Smooth muscle cell (in vitro differentiated cells): ENCODE data around the gene TRIM2. TPM values are rescaled to one million over a fixed set of nuclear protein-coding genes. Genes with fewer than 3 reads are reported as not detected.

ENCODE experiments used
- DNase-seq: peaks from one replicate; lab custom pipeline; 2025; ENCODE audit not compliant: unreplicated experiment; lab: John Stamatoyannopoulos, UW
- H2AFZ ChIP-seq: fragments of 200-600 bp; sonication (generic); 2 replicates; pipeline ENCODE4 v1.6.0; 2016; ENCODE audit warnings: antibody characterized with exemption, low read depth, mild to moderate bottlenecking
- H3F3A ChIP-seq: fragments of 200-600 bp; sonication (generic); 2 replicates; pipeline ENCODE4 v1.6.0; 2017; ENCODE audit warnings: antibody characterized with exemption, low read depth
- H3K27ac ChIP-seq: fragments of 200-600 bp; sonication (generic); 2 replicates; pipeline ENCODE4 v1.5.1; 2016; ENCODE audit warnings: low read depth, mild to moderate bottlenecking
- H3K27me3 ChIP-seq: fragments of 200-600 bp; sonication (generic); 2 replicates; pipeline ENCODE4 v1.6.1; 2016; ENCODE audit warnings: low read depth, mild to moderate bottlenecking
- H3K36me3 ChIP-seq: fragments of 200-600 bp; sonication (generic); 2 replicates; pipeline ENCODE4 v1.5.1; 2016; ENCODE audit warnings: low read depth
- H3K4me1 ChIP-seq: fragments of 200-600 bp; sonication (generic); 2 replicates; pipeline ENCODE4 v1.5.1; 2016; ENCODE audit warnings: low read depth
- H3K4me2 ChIP-seq: fragments of 200-600 bp; sonication (generic); 2 replicates; pipeline ENCODE4 v1.6.0; 2016; ENCODE audit warnings: mild to moderate bottlenecking
- H3K4me3 ChIP-seq: fragments of 200-600 bp; sonication (generic); 2 replicates; pipeline ENCODE4 v1.5.1; 2016; ENCODE audit warnings: mild to moderate bottlenecking
- H3K79me2 ChIP-seq: fragments of 200-600 bp; sonication (generic); 2 replicates; pipeline ENCODE4 v1.6.0; 2016; ENCODE audit warnings: low read depth, mild to moderate bottlenecking
- H3K9ac ChIP-seq: fragments of 200-600 bp; sonication (generic); 2 replicates; pipeline ENCODE4 v1.6.0; 2016; ENCODE audit warnings: low read depth
- H3K9me3 ChIP-seq: fragments of 200-600 bp; sonication (generic); replicated peaks from 2 replicates; pipeline ENCODE4 v1.5.1; 2016; ENCODE audit warnings: low read depth
- H4K20me1 ChIP-seq: fragments of 200-600 bp; sonication (generic); 2 replicates; pipeline ENCODE4 v1.6.0; 2016; ENCODE audit warnings: low read depth
- WGBS: methylation state at CpG from one replicate; pipeline ENCODE4 v1.1.7; 2016; ENCODE audit warnings: low lambda C conversion rate; 5-methylcytosine and 5-hydroxymethylcytosine counted together
- polyA plus RNA-seq: library from polyadenylated mRNA; unstranded; fragments of >200 nt; fragmentation: Nextera tagmentation; extraction: Ambion mirVana; gene quantifications from 2 replicates; pipeline ENCODE4 v1.2.1, GENCODE V29; 2016
- total RNA-seq: library from RNA; depleted of rRNA; stranded (reverse); fragments of >200 nt; gene quantifications from 2 replicates; pipeline ENCODE4 v1.2.3, GENCODE V29; 2014
- TF ChIP-seq, protein P1 (sequence below): fragments of 200-600 bp; sonication (generic); IDR thresholded peaks from 2 replicates; pipeline ENCODE4 v1.5.1; 2017; ENCODE audit warnings: borderline replicate concordance, mild to moderate bottlenecking, antibody characterized with exemption; ENCODE audit not compliant: insufficient read depth, poor library complexity, severe bottlenecking

The TRIM2 gene
- total and polyA plus RNA-seq, 2 experiments from 2014 or later, result 9.1 to 33.4 TPM

DNA sequence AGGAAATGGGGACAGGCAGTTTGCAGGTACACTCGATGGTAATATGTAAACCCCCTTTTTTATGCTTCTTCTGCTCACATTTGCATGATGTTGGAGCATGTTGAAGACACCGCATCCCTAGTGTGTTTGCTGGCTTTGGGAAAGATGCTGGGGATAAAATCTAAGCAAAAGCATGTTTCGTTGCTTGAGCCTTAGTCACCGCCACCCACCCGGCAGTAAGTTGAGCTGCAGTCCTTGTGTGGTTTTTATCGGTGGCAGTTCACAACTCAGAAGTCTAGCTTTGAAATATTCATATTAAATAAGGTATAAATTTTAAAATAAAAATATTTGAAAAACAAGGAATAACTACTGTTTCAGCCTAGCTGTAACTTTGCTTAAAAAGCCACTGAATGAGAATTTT, 118.5 kb downstream of the TRIM2 start:
- no peak overlapping the region for H2AFZ ChIP-seq
- H3K79me2 ChIP-seq, result no peaks in the 10 kb centered on the region
- H3K27me3 ChIP-seq, result no peaks in the 10 kb centered on the region
- TF ChIP-seq, protein P1, sequence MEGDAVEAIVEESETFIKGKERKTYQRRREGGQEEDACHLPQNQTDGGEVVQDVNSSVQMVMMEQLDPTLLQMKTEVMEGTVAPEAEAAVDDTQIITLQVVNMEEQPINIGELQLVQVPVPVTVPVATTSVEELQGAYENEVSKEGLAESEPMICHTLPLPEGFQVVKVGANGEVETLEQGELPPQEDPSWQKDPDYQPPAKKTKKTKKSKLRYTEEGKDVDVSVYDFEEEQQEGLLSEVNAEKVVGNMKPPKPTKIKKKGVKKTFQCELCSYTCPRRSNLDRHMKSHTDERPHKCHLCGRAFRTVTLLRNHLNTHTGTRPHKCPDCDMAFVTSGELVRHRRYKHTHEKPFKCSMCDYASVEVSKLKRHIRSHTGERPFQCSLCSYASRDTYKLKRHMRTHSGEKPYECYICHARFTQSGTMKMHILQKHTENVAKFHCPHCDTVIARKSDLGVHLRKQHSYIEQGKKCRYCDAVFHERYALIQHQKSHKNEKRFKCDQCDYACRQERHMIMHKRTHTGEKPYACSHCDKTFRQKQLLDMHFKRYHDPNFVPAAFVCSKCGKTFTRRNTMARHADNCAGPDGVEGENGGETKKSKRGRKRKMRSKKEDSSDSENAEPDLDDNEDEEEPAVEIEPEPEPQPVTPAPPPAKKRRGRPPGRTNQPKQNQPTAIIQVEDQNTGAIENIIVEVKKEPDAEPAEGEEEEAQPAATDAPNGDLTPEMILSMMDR, result no peak
- peaks cover 2% of the 10 kb centered on the region for H3K36me3 ChIP-seq
- H3F3A ChIP-seq, result no peaks in the 10 kb centered on the region
- H3K9me3 ChIP-seq, result no peaks in the 10 kb centered on the region
- no peak overlapping the region for H3K9ac ChIP-seq
- no peak overlapping the region for H3K4me3 ChIP-seq
- H3K4me1 ChIP-seq, result no peaks in the 10 kb centered on the region
- H3K4me2 ChIP-seq, result no peak overlapping the region
- no peak for DNase-seq
- no peak overlapping the region for H3K27ac ChIP-seq
- 44% methylated on average over 6 of the region's 6 CpGs for WGBS
- H4K20me1 ChIP-seq, result peaks cover 3% of the 10 kb centered on the region

DNA sequence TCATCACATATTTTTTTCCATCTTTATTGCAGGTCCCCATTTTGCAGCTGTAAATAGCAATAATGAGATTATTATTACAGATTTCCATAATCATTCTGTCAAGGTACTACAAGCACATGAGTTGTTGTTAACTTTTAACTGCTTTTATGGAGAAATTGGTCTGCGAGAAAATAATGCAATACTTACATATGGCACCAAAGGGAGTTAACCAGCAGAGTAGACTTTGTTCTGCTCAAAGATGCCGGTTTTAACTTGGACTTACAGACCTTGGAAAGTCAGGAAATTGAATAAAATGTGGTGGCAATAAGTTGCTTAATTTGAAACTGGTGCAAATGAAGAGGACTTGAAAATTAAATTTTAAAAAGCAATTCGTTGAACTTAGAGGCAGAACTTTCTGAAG, 119.8 kb downstream of the TRIM2 start:
- no peak overlapping the region for H3K9ac ChIP-seq
- H4K20me1 ChIP-seq, result peaks cover 3% of the 10 kb centered on the region
- no peaks in the 10 kb centered on the region for H3K27me3 ChIP-seq
- H3K4me2 ChIP-seq, result no peak overlapping the region
- H3F3A ChIP-seq, result no peaks in the 10 kb centered on the region
- no peaks in the 10 kb centered on the region for H3K4me1 ChIP-seq
- no peak overlapping the region for H3K27ac ChIP-seq
- H3K36me3 ChIP-seq, result peaks cover 2% of the 10 kb centered on the region
- no peak overlapping the region for H3K4me3 ChIP-seq
- TF ChIP-seq, protein P1, result no peak
- WGBS, result 94% methylated on average over 3 of the region's 3 CpGs
- H3K79me2 ChIP-seq, result no peaks in the 10 kb centered on the region
- no peak overlapping the region for H2AFZ ChIP-seq
- no peaks in the 10 kb centered on the region for H3K9me3 ChIP-seq
- no peak for DNase-seq

DNA sequence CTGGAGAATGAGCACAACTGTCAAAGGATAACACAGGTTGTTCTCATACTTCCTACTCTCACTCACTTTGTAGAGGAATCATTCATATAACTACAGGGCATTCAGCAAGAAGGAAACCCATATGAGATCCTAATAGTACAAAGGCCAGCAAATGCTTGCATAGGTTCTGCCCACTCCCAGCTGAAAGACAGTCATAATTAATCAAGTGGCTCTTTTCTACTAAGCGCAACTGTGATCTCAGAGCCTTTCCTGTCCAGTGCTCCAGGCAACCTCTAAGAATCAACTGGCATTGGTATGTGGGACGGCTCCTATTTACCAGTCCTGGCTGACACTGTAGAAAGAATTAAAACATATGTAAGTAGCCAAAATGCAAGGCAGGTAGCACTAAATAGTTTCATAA, 121.3 kb downstream of the TRIM2 start:
- Histone ChIP-seq H3F3A (no peaks in the 10 kb centered on the region), H3K79me2 (no peaks in the 10 kb centered on the region), H3K27me3 (no peaks in the 10 kb centered on the region), H3K4me3 (no peak overlapping the region), H3K4me2 (no peak overlapping the region), H3K4me1 (no peaks in the 10 kb centered on the region), H2AFZ (no peak overlapping the region), H3K36me3 (peaks cover 2% of the 10 kb centered on the region), H3K9ac (no peak overlapping the region), H3K9me3 (no peaks in the 10 kb centered on the region), H3K27ac (no peak overlapping the region), H4K20me1 (peaks cover 3% of the 10 kb centered on the region)
- WGBS, result 97% methylated on average over 2 of the region's 2 CpGs
- TF ChIP-seq, protein P1, result no peak
- DNase-seq, result no peak

DNA sequence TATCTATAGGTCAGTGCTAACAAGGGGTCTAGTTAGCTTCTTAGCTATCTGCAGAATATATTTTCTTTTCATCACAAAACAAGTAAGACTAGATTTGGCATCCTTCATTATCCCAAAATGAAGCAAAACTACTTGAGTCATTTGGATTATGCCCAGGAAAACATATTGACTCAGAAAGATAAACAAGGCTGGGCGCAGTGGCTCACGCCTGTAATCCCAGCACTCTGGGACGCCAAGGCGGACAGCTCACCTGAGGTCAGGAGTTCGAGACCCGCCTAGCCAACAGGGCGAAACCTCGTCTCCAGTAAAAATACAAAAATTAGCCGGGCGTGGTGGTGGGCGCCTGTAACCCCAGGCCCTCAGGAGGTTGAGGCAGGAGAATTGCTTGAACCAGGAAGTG, 122.3 kb downstream of the TRIM2 start:
- no peak overlapping the region for H3K27ac ChIP-seq
- H3K27me3 ChIP-seq, result no peaks in the 10 kb centered on the region
- no peaks in the 10 kb centered on the region for H3K9me3 ChIP-seq
- H2AFZ ChIP-seq, result no peak overlapping the region
- H4K20me1 ChIP-seq, result peaks cover 3% of the 10 kb centered on the region
- no peaks in the 10 kb centered on the region for H3K36me3 ChIP-seq
- WGBS, result 94% methylated on average over 11 of the region's 11 CpGs
- DNase-seq, result no peak
- H3K4me2 ChIP-seq, result no peak overlapping the region
- no peaks in the 10 kb centered on the region for H3K4me1 ChIP-seq
- H3K79me2 ChIP-seq, result no peaks in the 10 kb centered on the region
- TF ChIP-seq, protein P1, result no peak
- no peak overlapping the region for H3K4me3 ChIP-seq
- H3K9ac ChIP-seq, result no peak overlapping the region
- no peaks in the 10 kb centered on the region for H3F3A ChIP-seq
